IMR-90 (cell line): ENCODE data around the gene NRARP. TPM values are rescaled to one million over a fixed set of nuclear protein-coding genes. Genes with fewer than 3 reads are reported as not detected.

Source experiments
- ATAC-seq: fragments of 200-7000 bp; cut with Tn5 transposase; 2 replicates; pipeline ENCODE4 v1.9.1; 2020; ENCODE audit warnings: low read depth, mild to moderate bottlenecking, moderate library complexity
- BruUV-seq: library from RNA; stranded (reverse); fragments of 400-500 nt; replicated peaks from 2 replicates; lab custom pipeline; 2021; lab: Mats Ljungman, UMichigan
- CTCF ChIA-PET: fragments of 300-600 bp; formaldehyde crosslinking; extraction: SDS; loops from one replicate; lab custom pipeline; 2021; ENCODE audit warnings: antibody characterized with exemption; lab: Yijun Ruan, JAX
- POLR2A ChIA-PET: fragments of 300-600 bp; sonication (Branson Sonifier 250); formaldehyde crosslinking; loops from one replicate; lab custom pipeline; 2022; ENCODE audit warnings: antibody characterized with exemption; ENCODE audit not compliant: unreplicated experiment; lab: Charles Lee
- DNase-seq: peaks from one replicate; pipeline ENCODE4 v3.0.0; 2013
- H2AFZ ChIP-seq: replicated peaks from 2 replicates; pipeline ENCODE3; 2013; ENCODE audit warnings: low read length, mild to moderate bottlenecking; ENCODE audit not compliant: poor library complexity
- H2AK5ac ChIP-seq: 2 replicates; pipeline ENCODE4 v1.6.1; 2013; ENCODE audit warnings: low read depth, low read length, inconsistent platforms
- H2AK9ac ChIP-seq: replicated peaks from 2 replicates; pipeline ENCODE3; 2013; ENCODE audit warnings: mild to moderate bottlenecking, low read depth, low read length, moderate library complexity; ENCODE audit not compliant: poor library complexity
- H2BK120ac ChIP-seq: 2 replicates; pipeline ENCODE4 v1.6.1; 2013; ENCODE audit warnings: low read depth, low read length, inconsistent platforms
- H2BK15ac ChIP-seq: 3 replicates; pipeline ENCODE4 v1.6.1; 2013; ENCODE audit warnings: low read depth, low read length, inconsistent platforms
- H2BK20ac ChIP-seq: 2 replicates; pipeline ENCODE4 v1.6.1; 2013; ENCODE audit warnings: low read depth, mild to moderate bottlenecking, inconsistent platforms, low read length, moderate library complexity
- H2BK5ac ChIP-seq: 2 replicates; pipeline ENCODE4 v1.6.1; 2013; ENCODE audit warnings: mild to moderate bottlenecking, low read depth, low read length, inconsistent platforms; ENCODE audit not compliant: poor library complexity, severe bottlenecking
- H3K14ac ChIP-seq: replicated peaks from 2 replicates; pipeline ENCODE4 v1.6.1; 2013; ENCODE audit warnings: low read depth, low read length, inconsistent platforms
- H3K18ac ChIP-seq: 2 replicates; pipeline ENCODE4 v1.6.1; 2013; ENCODE audit warnings: low read depth, low read length, control low read depth
- H3K23ac ChIP-seq: 2 replicates; pipeline ENCODE4 v1.6.1; 2013; ENCODE audit warnings: low read depth, low read length, inconsistent platforms
- H3K27ac ChIP-seq: 2 replicates; pipeline ENCODE4 v1.5.1; 2013; ENCODE audit warnings: mild to moderate bottlenecking, control low read depth, low read length; ENCODE audit not compliant: insufficient read depth
- H3K27me3 ChIP-seq: 2 replicates; pipeline ENCODE4 v1.6.1; 2013; ENCODE audit warnings: low read length; ENCODE audit not compliant: control insufficient read depth, insufficient read depth
- H3K36me3 ChIP-seq: 2 replicates; pipeline ENCODE4 v1.6.1; 2013; ENCODE audit warnings: low read length, mixed read lengths; ENCODE audit not compliant: control insufficient read depth, insufficient read depth
- H3K4ac ChIP-seq: 2 replicates; pipeline ENCODE4 v1.6.1; 2013; ENCODE audit warnings: low read depth, low read length, inconsistent platforms
- H3K4me1 ChIP-seq: 2 replicates; pipeline ENCODE4 v1.6.1; 2013; ENCODE audit warnings: low read length, mixed read lengths; ENCODE audit not compliant: control insufficient read depth, insufficient read depth
- H3K4me2 ChIP-seq: 2 replicates; pipeline ENCODE4 v1.6.1; 2013; ENCODE audit warnings: low read depth, mild to moderate bottlenecking, control low read depth, low read length, moderate library complexity
- H3K4me3 ChIP-seq: 2 replicates; pipeline ENCODE4 v1.5.1; 2013; ENCODE audit warnings: low read depth, mild to moderate bottlenecking, control low read depth, low read length, moderate library complexity; ENCODE audit not compliant: insufficient read depth
- H3K56ac ChIP-seq: 2 replicates; pipeline ENCODE4 v1.6.1; 2013; ENCODE audit warnings: low read length, inconsistent platforms; ENCODE audit not compliant: insufficient read depth; ENCODE audit errors: extremely low read depth
- H3K79me1 ChIP-seq, 2 experiments: 2 replicates each; pipeline ENCODE4 v1.6.1; 2013; ENCODE audit warnings: low read length in 2 of 2, inconsistent platforms in 1 of 2, low read depth in 1 of 2
- H3K9ac ChIP-seq: 2 replicates; pipeline ENCODE4 v1.6.1; 2013; ENCODE audit warnings: low read depth, low read length, control low read depth
- H3K9me1 ChIP-seq: 2 replicates; pipeline ENCODE4 v1.6.1; 2013; ENCODE audit warnings: low read length, inconsistent platforms; ENCODE audit not compliant: insufficient read depth
- H3K9me3 ChIP-seq: 2 replicates; pipeline ENCODE4 v1.6.1; 2013; ENCODE audit warnings: low read length; ENCODE audit not compliant: control insufficient read depth, insufficient read depth
- H4K20me1 ChIP-seq: 2 replicates; pipeline ENCODE4 v1.6.1; 2013; ENCODE audit warnings: low read length, inconsistent platforms; ENCODE audit not compliant: insufficient read depth
- H4K5ac ChIP-seq: 2 replicates; pipeline ENCODE4 v1.6.1; 2013; ENCODE audit warnings: mild to moderate bottlenecking, low read depth, low read length, control low read depth
- H4K8ac ChIP-seq, 2 experiments: 2 replicates each; pipeline ENCODE4 v1.6.1; 2013; ENCODE audit warnings: low read depth in 2 of 2, low read length in 2 of 2, control low read depth in 1 of 2, inconsistent platforms in 1 of 2
- H4K91ac ChIP-seq: 2 replicates; pipeline ENCODE4 v1.6.1; 2013; ENCODE audit warnings: low read depth, low read length, inconsistent platforms; ENCODE audit not compliant: insufficient read depth
- CHD1 ChIP-seq: IDR thresholded peaks from 2 replicates; pipeline ENCODE4 v1.6.1; 2012; ENCODE audit warnings: low read depth, low read length, improper control_type of control experiment
- ELK1 ChIP-seq: fragments of 150-350 bp; IDR thresholded peaks from 2 replicates; pipeline ENCODE4 v1.6.1; 2016; ENCODE audit warnings: low read depth, mild to moderate bottlenecking, low read length, moderate library complexity, borderline replicate concordance
- FOS ChIP-seq: fragments of 150-350 bp; IDR thresholded peaks from 2 replicates; pipeline ENCODE4 v1.6.1; 2016; ENCODE audit warnings: low read depth, low read length
- MXI1 ChIP-seq: IDR thresholded peaks from 2 replicates; pipeline ENCODE4 v1.6.1; 2012; ENCODE audit warnings: low read depth, mild to moderate bottlenecking, low read length, moderate library complexity, borderline replicate concordance
- POLR2A ChIP-seq: IDR thresholded peaks from 2 replicates; pipeline ENCODE4 v1.6.1; 2012; ENCODE audit warnings: mild to moderate bottlenecking, low read depth, low read length
- RCOR1 ChIP-seq: IDR thresholded peaks from 2 replicates; pipeline ENCODE4 v1.6.1; 2012; ENCODE audit warnings: mild to moderate bottlenecking, low read length, improper control_type of control experiment; ENCODE audit not compliant: insufficient replicate concordance
- RFX5 ChIP-seq: IDR thresholded peaks from 2 replicates; pipeline ENCODE4 v1.8.0; 2012; ENCODE audit warnings: low read depth, mild to moderate bottlenecking, low read length, moderate library complexity
- USF2 ChIP-seq: fragments of 150-350 bp; IDR thresholded peaks from 2 replicates; pipeline ENCODE4 v1.6.1; 2017; ENCODE audit warnings: mild to moderate bottlenecking, antibody characterized with exemption, low read length, low read depth
- WGBS, 2 experiments: methylation state at CpG; one replicate each; pipeline versions ENCODE4 v1.1.5 to v1.1.7; 2013; ENCODE audit warnings: missing lambda C conversion rate in 2 of 2; ENCODE audit not compliant: insufficient read length in 1 of 2; ENCODE audit errors: extremely low coverage in 2 of 2; 5-methylcytosine and 5-hydroxymethylcytosine counted together
- dilution Hi-C: fragments of 300-500 bp; cut with HindIII; formaldehyde crosslinking; loops from one replicate; pipeline ENCODE4 v1.14.3; 2018; ENCODE audit warnings: low sequenced_read_pairs; ENCODE audit not compliant: unreplicated experiment
- in situ Hi-C: fragments of 300-500 bp; cut with MboI; formaldehyde crosslinking; loops from 3 replicates; pipeline ENCODE4 v1.14.3; 2019; ENCODE audit warnings: low sequenced_read_pairs, inconsistent platforms, mixed read lengths
- intact Hi-C: fragments of 100-400 bp; cut with micrococcal nuclease; formaldehyde crosslinking; loops from 2 replicates; pipeline ENCODE4 v1.10.0; 2022
- polyA plus RNA-seq, 3 experiments: library from polyadenylated mRNA; depleted of rRNA; stranded (reverse); fragments of >200 nt; gene quantifications; 2 replicates each; pipeline ENCODE4 v1.2.3, GENCODE V29; 2012; ENCODE audit warnings: low replicate concordance in 1 of 3
- total RNA-seq: library from RNA; depleted of rRNA; stranded (reverse); fragments of >200 nt; gene quantifications from 2 replicates; pipeline ENCODE4 v1.2.3, GENCODE V29; 2012

The NRARP gene
- total and polyA plus RNA-seq, 2 of the 4 experiments (the other 2 are of a cell fraction), result 0.15 TPM; not detected in 1

- peaks cover 11% of the 10 kb centered on the region for H4K20me1 ChIP-seq
- no peaks in the 10 kb centered on the region for H3K9me3 ChIP-seq
- H3K4me2 ChIP-seq, result no peak overlapping the region
- in situ Hi-C loops (no loop called here), intact Hi-C loops (no loop called here), dilution Hi-C loops (no loop called here)
- no peak overlapping the region for H4K5ac ChIP-seq
- no peak overlapping the region for H3K4me3 ChIP-seq
- ChIA-PET CTCF (no interaction called here), POLR2A (no interaction called here)
- no peak overlapping the region for H2BK15ac ChIP-seq
- no peak overlapping the region for H3K18ac ChIP-seq
- TF ChIP-seq USF2 (no peak), MXI1 (no peak), POLR2A (no peak), ELK1 (no peak), RCOR1 (no peak), RFX5 (no peak), CHD1 (no peak), FOS (no peak)
- H2BK120ac ChIP-seq, result no peak overlapping the region
- H3K9me1 ChIP-seq, result no peaks in the 10 kb centered on the region
- no peak overlapping the region for H3K56ac ChIP-seq
- no peak overlapping the region for H3K9ac ChIP-seq
- no peak overlapping the region for H3K4ac ChIP-seq
- no peak overlapping the region for H3K23ac ChIP-seq
- H3K36me3 ChIP-seq, result peaks cover 25% of the 10 kb centered on the region
- peaks cover 11% of the 10 kb centered on the region for H3K4me1 ChIP-seq
- no peak overlapping the region for H4K91ac ChIP-seq
- H4K8ac ChIP-seq, result no peak overlapping the region
- peaks cover 15 to 37% of the 10 kb centered on the region in 2 experiments for H3K79me1 ChIP-seq
- H2AK5ac ChIP-seq, result no peak overlapping the region
- H2BK5ac ChIP-seq, result no peak overlapping the region
- no peak overlapping the region for H3K14ac ChIP-seq
- DNase-seq, result no peak
- H2BK20ac ChIP-seq, result no peak overlapping the region
- no peak overlapping the region for H2AFZ ChIP-seq
- WGBS, 2 experiments, result 80% methylated on average over 1 of the region's 15 CpGs; no CpG with 5 or more reads in 1 of the 2 experiments
- ATAC-seq, result no peak
- H2AK9ac ChIP-seq, result no peak overlapping the region
- BruUV-seq, result no TSS peak
- H3K27ac ChIP-seq, result no peak overlapping the region
- H3K27me3 ChIP-seq, result no peaks in the 10 kb centered on the region
Observed at GRCh38 chr9:137256856-137257255, 45.2 kb downstream of the NRARP start.
